NCI-H1092 (cell line): Measurements from ENCODE around the gene MED20.
"Not testable (repeated sequence)": the region's sequence is repeated elsewhere in the genome, so short reads cannot be mapped to it uniquely, and the experiment has no call there.

Experiments used
- DNase-seq: peaks from one replicate; lab custom pipeline; 2025; lab: John Stamatoyannopoulos, UW

Gene MED20

GRCh38 chr6:41920921-41921711 is at the start of gene MED20, which contains the start of gene BYSL:
Gene MED20, minus strand, starts transcription at chr6:41921139. Its CDS starts 121 bp downstream, at chr6:41921018.
Gene BYSL, plus strand, starts transcription at chr6:41921499. Its CDS starts 64 bp downstream, at chr6:41921563.
- DNase-seq: peak; percentile 70

- DNase-seq: no peak
Measured at GRCh38 chr6:41970436-41970846, 49.5 kb upstream of the MED20 start.

GRCh38 chr6:41967312-41968287 is 46.7 kb upstream of the MED20 start:
- DNase-seq: no peak

GRCh38 chr6:41966961-41967311 is 46.0 kb upstream of the MED20 start:
- DNase-seq: no peak

GRCh38 chr6:41966214-41966920 is 45.4 kb upstream of the MED20 start:
- no peak for DNase-seq

- DNase-seq: no peak
Measured at GRCh38 chr6:41965429-41966213, 44.7 kb upstream of the MED20 start.

- no peak for DNase-seq
Measured at GRCh38 chr6:41964201-41964887, 43.4 kb upstream of the MED20 start.

GRCh38 chr6:41963371-41963770 is 42.4 kb upstream of the MED20 start:
- no peak for DNase-seq

GRCh38 chr6:41960028-41960427 is 39.1 kb upstream of the MED20 start:
- no peak for DNase-seq

GRCh38 chr6:41958022-41958856 is 37.3 kb upstream of the MED20 start:
- DNase-seq: no peak

- DNase-seq: no peak
Measured at GRCh38 chr6:41957117-41957516, 36.2 kb upstream of the MED20 start.

GRCh38 chr6:41955412-41955811 is 34.5 kb upstream of the MED20 start:
- no peak for DNase-seq

GRCh38 chr6:41954668-41955067 is 33.7 kb upstream of the MED20 start:
- DNase-seq: no peak

GRCh38 chr6:41947581-41948220 is 26.8 kb upstream of the MED20 start:
- no peak for DNase-seq

- no peak for DNase-seq
Measured at GRCh38 chr6:41943456-41943855, 22.5 kb upstream of the MED20 start.

- DNase-seq: not testable (repeated sequence)
Measured at GRCh38 chr6:41942882-41943281, 21.9 kb upstream of the MED20 start.

GRCh38 chr6:41942067-41942851 is 21.3 kb upstream of the MED20 start:
- no peak for DNase-seq

GRCh38 chr6:41941280-41942066 is 20.5 kb upstream of the MED20 start, which contains the start of gene CCND3:
Gene CCND3, minus strand, starts transcription at chr6:41941808. Its CDS starts 159 bp downstream, at chr6:41941649.
- DNase-seq: peak; percentile 65
